ENCODE measurements around the gene SKIC8.

Gene SKIC8

DNA sequence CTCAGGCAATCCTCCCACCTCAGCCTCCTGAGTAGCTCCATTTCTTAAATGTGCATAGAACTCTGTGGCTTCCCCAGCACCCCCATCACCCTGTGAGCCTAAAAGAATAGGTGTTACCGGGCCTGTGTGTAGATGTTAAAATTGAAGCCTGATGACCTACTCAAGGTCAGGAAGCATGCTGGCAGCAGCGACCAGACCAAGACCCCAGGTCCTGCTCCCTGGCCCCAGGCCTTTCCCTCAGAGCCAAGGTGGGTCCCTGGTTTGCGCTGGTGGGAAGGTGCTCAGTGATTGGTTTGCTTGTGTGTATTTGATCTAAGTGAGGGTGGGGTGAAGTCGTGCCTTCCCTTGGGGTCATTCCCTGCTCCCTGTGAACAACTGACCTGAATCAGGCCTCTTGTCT lies 22.4 kb upstream of the SKIC8 start:
- no peak for DNase-seq

DNA sequence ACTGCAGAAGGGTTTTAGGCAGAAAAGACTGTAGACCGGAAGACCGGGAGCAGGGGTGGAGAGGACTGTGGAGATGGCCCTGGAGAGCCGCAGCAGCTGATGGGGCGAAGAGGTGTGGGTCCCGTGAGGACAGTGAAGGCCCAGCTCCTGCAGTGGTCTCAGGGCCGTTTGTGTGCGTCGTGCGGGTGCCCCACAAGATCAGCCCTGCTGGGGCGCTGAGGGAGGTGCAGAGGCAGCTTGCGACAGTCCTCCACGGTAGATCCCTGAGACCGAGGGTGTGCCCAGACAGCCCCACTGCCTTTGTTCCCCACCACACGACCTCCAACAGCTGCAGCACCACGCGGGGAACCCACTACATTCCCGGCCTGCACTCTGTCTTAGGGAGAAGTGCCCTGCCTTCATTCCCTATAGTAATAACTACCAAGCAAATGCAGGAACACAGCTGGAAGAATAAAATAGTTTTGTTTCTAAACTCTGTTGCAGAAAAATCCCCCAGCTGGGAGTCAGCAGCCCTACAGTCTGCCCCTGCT lies 21.7 kb upstream of the SKIC8 start:
- no peak for DNase-seq

GRCh38 chr15:78320183-78320582 lies 20.8 kb upstream of the SKIC8 start:
- no peak for DNase-seq

DNA sequence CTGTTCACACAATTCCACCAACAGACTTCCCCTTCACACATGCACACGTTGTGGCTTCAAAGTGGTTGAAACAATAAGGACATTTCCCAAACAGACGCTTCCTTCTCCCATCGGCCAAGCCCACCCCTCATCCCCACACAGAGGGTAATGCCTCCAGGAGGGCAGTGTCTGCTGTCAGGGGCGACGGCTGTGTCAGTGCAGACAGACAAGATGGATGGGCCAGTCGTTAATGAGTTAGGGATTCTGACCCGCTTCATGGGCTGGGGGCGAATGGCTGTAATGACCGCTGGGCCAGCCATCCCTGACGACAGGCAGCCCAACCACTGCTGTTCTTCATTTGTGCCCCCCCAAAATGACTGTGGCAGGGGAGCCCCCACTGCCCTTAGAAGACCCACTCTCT lies 20.2 kb upstream of the SKIC8 start:
- no peak for DNase-seq

- DNase-seq = no peak
Observed at GRCh38 chr15:78317145-78317836, 17.9 kb upstream of the SKIC8 start.

- DNase-seq = no peak
Observed at GRCh38 chr15:78316283-78317083, 17.1 kb upstream of the SKIC8 start.

DNA sequence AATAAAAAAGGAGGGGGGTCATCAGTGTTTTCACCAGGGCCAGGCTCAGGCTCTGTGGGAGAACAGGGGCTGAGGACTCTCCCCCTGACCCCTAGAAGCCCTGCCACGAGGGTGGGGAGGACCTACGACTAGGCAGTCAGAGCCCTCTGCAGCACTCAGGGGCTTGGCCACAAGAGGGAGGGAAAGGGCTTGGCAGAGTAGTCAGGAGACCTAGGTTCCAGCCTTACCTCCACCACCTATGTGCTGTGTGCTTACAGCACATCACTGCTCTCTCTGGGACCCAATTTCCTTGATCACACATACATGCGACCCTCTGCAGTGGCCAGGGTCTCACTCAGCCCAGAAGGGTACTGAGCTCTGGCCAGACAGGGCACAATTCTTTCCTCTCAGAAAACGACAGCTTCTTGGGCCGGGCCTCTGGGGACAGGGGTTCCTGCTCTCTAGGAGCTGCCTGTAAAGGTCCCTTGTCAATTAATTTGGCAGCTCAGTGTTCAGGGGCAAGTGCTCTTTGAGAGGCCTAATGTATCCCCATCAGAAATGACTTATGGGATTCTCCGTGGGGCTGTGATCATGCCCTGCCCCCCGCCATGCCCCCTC lies 16.4 kb upstream of the SKIC8 start:
- DNase-seq = no peak

DNA sequence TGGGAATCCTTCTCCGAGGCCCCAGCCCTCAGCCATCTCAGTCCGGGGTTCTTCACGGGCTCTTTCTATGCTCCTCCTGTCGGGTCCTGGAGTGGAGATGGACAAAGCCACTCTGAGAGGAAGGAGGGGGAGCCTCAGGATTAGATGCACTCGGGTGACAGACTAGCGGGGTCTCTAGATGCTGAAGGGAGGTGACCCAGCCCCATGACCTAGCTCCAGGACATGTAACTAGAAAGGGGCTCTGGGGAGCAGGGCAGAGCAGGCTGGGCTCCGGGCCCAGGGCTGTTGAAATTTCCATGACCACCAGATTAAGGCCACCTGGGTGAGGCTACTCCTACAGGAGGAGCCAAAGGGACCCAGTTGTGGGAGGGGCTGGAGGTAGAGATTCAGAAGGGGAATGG lies 14.8 kb upstream of the SKIC8 start:
- no peak for DNase-seq

DNA sequence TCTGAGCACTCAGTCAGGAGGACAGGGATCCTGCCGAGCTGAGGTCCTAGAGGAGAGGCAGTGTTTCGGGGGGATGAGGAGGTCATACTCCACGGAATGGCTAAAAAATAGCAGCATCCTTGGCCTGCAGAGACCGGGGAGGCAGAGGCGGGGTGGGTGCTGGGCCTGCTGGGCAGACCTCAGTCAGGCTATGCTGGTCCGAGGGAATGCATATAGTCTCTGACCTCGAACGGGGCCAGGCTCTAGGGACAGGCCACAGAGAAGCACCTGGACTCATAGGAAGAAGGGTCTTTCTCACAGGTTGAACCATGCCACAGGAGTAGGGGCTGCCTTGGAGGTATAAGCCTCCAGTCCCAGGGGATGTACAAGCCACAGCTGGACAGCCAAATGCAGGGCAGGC lies 14.0 kb upstream of the SKIC8 start:
- no peak for DNase-seq

DNA sequence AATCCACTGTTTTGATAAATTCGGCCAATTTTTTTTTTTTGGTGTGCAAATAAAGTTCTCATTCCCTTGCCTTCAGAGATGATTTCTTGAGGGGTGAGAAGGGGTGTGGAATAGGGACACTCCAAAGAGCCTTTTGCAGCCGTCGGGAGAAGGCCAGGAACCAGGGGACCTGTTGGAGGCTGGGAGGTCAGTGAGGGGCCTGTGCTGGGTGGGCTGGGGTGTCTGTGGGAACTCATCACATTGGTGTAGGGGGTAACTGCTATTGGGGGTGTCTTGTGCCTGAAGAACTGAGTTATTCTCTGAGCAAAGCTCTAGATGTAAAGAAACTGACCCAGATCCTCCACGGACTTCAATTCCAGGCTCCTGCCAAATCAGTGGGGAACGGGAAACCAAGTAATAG lies 13.5 kb upstream of the SKIC8 start:
- no peak for DNase-seq

GRCh38 chr15:78312536-78312935 lies 13.1 kb upstream of the SKIC8 start:
- no peak for DNase-seq

GRCh38 chr15:78311292-78311691 lies 11.9 kb upstream of the SKIC8 start:
- DNase-seq = no peak

- DNase-seq = peak; percentile 39
Observed at GRCh38 chr15:78308422-78309032, 9.1 kb upstream of the SKIC8 start.

- DNase-seq = no peak
Observed at GRCh38 chr15:78307976-78308375, 8.6 kb upstream of the SKIC8 start.

- no peak for DNase-seq
Observed at GRCh38 chr15:78306176-78306774, 6.9 kb upstream of the SKIC8 start.

DNA sequence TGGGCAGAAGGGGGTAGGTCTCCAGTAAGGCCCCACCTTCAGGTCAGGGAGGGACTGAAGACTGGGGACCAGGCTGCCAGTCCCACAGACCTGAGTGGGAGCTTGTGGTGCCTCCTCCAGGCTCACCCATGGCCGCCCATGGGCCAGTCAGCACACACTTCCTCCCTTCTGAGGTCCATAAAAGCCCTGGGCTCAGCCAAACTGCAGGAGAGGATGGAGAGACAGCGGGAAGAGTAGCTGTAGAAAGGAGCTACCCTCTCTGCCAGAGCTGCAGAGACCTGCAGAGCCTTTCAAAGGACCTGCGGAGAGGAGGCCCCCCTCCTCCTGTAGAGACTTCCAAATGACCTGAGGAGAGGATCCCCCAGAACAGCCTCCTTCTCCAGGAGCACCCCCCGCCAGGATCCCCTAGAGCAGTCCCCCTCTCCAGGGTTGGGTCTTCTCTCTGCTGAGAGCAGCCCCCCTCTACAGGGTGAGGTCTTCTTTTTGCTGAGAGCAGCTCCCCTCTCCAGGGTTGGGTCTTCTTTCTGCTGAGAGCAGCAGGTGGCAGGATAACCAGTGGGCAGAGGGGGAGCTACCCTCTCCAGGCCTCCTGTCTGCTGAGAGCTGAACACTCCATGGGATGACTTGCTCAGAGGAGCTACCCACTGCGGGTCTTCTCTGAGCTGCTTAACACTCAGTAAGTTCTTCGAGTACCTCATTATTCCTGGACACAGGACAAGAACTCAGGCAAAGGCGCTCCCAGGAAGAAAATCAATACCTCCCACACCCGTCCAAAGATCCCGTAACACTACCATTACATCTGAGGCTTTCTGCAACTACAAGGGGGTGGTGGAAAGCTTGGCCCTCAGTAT lies 5.0 kb upstream of the SKIC8 start:
- no peak for DNase-seq

DNA sequence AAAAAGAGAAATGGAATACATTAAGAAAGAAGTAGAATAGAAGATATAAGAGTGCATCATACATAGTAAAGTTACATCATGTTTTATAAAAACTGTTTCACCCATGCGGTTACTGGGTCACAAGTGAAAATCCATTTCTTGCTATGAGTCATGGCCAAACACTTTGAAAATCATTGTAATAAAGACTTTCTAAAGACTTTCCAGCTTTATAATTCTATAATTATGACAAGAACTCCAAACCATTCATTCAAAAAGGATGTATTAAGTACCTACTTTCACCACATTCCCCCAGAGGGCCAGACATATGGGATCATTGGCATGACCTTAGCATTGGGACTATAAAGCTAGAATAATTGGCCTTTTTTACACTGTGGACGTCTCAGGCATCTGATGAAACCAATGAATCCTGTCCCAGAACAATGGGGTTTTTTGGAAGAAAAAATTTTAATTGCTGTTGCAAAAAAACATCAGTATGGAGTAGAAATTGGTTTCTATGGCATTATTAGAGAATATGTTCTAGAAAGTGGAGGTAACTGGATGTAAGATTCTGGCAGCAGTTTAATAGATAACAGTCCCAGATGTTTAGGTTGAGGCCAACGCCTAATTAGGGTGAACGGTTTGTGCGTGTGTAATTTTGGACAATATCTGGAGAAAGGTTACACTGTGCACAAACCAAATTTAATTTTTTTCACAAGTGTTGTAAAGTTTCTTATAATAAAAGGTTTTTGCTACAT lies 3.3 kb upstream of the SKIC8 start:
- no peak for DNase-seq

DNA sequence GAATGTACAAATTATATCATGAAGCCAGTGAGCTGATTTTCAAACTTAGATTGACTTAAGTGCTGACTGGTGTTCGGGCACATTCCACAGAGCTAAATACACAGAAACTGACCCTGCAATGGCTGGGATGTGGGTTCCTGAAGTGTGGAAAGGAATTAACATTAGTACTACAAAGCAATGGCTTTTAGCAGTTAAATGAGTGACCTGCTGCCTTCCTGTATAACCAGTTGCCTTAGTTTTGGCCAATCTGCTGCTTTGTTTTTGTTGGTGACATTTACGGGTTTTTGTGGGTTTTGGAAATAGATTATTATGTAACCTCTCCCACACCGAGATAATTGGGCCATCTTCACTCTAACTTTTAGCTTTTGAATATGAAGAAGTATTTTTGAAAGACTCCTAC lies 2.4 kb upstream of the SKIC8 start:
- no peak for DNase-seq

GRCh38 chr15:78301326-78301725 lies 1.9 kb upstream of the SKIC8 start:
- no peak for DNase-seq

- no peak for DNase-seq
Observed at GRCh38 chr15:78292219-78292618, 7.2 kb downstream of the SKIC8 start.

DNA sequence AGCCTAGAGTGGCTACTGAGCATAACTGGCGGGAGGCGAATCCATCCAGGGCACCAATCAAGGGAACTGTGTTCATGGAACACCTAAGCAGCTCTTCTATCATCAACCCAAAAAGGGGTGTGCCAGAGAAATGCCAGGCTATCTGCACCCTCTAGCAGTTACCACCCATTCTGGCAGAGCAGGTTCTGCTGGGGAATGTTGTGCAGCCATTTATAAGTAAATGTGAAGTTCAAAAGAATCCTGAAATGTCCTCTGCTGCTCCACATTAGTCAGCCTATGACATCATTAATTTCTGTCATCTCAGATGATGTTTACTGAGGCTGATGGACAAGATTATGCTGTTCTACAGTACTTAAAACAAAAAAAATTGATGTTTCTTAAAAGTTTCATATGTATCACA lies 7.7 kb downstream of the SKIC8 start:
- no peak for DNase-seq

Measured in NCI-H2107 (cell line).